ENCODE results near the gene COL6A1.
"Not testable (repeated sequence)": the region's sequence is repeated elsewhere in the genome, so short reads cannot be mapped to it uniquely, and the experiment has no call there.

Gene COL6A1

DNA sequence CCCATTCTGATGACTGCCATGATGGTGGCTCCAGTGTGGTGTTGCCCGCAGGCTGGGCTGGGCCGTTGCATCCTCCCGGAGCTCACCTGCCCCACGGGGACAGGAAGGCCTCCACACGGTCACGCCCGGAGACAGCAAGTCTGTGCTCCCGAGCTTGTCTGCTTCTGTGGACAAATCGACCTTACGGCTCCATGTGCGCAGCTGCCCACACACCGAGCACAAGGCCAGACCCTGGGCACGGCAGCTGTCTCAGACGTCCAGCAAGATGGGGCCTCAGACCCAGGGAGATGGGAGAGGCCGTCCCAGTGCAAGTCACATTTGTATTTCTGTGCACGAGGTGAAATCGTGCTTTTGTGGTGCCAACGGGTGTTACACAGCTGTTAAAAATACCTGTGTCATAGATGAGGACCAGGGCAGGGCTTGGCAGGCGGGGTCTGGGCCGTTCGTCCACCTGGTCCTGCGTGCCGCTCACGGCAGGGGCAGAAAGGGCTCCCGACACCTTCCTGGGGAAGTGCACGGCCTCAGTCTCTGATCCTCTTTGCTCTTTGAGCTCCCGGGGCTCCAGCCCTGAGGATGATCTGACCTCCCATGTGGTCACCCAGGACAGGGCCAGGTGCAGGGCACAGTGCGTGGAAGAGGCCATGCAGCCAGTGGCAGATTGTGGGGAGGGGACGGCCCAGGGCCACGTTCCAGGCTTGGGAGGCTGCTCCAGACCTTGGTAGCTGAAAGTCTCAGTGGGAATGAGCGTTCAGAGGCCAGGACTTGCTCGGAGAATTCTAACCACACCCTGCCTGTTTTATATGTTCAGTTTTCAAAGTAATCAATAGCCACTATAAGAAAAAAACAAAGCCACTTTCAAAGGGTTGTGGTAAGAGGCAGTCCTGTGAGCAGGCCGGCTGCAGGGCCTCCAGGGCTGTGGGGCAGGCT, 13.5 kb downstream of the COL6A1 start:
- no peak for DNase-seq

DNA sequence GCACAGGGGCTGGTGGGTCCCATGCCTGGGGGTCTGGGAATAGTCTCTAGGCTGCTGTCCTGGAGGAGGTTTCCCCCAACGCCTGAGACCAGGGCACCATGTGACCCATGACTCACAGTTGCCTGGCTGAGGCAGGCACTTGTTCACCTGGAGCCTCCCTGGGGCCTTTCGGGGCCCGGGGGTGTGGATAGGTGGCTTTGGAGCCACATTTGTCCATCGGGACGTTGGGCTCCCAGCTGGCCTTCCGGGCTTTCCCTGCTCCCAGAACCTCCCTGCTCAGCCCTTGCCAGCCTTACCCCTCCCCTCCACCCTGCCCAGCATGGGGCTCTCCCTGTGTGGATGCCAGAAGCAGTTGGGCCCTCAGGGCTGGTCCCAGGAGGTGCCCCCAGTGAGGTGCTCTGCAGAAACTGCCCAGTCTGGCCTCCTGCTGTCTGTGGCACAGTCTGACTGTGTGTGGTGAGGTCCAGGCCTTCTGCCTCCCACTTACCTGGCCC, 14.2 kb downstream of the COL6A1 start:
- no peak for DNase-seq

DNA sequence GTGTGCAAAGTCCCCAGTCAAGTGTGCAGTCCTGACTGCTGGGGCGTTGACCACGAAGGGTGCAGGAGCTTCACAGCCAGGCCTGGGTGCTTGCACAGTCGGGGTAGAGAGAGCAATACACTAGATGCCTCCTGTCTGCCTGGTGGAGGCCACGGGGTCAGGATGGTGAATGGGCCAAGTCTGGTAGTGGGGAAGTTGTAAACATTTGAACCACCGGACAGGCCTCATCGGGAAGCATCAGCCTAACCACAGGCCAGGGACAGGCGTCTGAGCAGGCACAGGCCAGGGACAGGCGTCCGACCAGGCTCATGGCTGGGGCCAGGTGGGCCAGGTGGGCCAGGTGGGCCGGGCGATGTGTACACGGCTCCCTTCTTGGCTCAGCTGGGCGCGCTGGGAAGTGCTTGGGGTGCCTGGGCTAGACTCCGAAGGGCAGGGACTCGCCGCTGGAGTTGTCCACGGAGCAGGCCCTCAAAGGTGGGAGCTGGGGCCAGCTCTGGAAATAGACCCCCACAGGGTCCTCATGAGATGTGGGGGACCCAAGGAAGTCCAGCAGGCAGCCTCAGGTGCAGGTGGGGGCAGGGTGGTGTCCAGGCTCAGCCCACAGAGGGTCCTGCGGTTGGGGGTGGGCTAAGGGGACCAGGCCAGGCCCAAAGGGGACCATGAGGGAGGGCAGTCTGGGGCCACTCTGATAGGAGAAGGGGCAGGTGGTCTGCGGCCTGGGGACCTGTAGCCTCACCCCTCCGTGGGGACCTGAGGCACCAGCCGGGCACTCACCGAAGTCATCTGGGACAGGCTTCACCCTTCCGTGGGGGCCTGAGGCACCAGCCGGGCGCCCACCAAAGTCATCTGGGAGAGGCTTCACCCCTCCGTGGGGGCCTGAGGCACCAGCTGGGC, 15.0 kb downstream of the COL6A1 start:
- no peak for DNase-seq

DNA sequence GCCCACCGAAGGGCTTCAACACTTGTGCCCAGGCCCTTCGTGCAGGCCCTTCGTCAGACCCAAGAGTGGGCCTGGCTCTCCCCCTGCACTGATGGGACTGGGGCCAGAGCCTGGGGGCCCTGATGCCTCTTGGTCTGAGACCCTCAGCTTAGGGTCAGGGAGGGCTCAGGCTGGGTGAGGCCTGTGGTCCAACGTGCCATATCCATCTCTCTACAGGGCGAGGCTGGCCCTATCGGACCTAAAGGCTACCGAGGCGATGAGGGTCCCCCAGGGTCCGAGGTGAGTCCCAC, 15.6 kb downstream of the COL6A1 start:
- no peak for DNase-seq

DNA sequence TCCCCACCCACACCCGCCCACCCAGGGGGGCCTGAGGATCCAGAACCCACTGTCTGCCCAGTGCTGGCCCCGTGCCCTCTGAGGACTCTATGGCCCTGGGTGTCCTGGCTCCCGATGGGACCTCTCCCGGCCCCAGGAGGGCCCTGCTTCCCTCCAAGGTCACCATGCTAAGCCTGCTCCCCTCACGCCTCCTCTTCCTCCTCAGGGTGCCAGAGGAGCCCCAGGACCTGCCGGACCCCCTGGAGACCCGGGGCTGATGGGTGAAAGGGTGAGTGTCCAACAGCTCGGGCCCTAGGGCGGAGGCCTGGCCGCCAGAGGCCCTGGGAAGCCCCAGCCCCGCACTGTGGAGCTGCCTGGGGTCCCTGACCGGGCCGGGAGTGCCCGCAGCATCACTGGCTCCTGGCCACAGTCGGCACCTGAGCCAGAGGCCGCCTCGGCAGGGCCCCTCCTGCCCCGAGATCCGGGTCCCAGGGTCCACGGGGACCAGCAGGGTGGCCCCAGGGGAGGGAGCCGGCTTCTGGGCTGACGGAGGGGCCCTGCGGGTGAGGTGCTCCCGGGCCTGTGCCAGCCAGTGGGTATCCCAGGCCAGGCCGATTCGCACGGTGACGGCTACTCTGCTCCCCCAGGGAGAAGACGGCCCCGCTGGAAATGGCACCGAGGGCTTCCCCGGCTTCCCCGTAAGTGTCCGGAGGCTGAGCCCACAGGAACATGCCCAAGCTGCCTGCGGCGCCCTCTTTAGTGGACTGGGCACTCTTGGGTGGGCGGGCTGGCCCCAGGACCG, 16.1 kb downstream of the COL6A1 start:
- no peak for DNase-seq

DNA sequence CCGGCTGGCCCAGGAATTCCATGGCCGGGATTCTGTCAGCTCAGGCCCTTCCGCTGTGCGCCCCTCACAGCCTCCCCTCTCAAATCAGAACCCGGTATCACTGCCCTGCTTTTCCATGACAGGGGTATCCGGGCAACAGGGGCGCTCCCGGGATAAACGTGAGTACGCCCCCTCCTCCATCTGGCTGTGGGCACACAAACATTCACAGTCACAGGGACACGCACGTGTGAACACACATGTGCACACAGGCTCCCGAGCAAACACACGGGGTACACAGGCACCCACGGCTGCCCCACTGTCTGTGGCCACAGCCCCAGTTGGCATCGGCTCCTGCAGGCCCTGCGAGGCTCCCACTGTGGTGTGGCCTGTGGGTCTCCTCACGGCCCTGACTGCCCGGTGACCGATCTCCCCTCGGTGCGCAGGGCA, 16.7 kb downstream of the COL6A1 start:
- no peak for DNase-seq

DNA sequence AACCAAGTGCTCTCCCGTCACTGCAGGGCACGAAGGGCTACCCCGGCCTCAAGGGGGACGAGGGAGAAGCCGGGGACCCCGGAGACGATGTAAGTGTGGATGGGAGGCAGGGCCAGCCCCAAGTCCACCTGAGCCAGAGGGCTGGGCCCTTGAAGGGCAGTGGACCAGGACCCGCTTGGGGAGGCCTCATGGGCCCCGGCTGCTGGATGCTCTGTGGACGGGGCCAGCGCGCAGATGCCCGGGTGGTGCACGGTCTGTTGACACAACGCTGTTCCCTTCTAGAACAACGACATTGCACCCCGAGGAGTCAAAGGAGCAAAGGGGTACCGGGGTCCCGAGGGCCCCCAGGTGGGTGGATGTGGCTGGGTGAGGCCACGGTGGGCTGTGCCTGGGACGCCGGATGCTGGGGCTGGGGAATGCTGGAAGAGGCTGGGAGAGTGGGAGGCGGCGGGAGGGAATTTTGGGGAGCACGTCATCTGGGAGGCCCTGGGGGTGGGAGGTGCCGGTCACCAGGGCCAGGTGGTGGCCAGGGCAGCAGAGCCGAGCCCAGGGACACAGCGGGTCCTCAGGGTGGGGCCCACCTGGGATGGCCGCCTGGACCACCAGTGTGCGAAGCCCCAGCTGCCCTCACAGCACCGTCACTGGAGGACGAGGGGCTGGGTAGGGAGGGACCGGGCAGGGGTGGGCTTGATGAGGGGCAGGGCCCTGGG, 17.5 kb downstream of the COL6A1 start:
- no peak for DNase-seq

DNA sequence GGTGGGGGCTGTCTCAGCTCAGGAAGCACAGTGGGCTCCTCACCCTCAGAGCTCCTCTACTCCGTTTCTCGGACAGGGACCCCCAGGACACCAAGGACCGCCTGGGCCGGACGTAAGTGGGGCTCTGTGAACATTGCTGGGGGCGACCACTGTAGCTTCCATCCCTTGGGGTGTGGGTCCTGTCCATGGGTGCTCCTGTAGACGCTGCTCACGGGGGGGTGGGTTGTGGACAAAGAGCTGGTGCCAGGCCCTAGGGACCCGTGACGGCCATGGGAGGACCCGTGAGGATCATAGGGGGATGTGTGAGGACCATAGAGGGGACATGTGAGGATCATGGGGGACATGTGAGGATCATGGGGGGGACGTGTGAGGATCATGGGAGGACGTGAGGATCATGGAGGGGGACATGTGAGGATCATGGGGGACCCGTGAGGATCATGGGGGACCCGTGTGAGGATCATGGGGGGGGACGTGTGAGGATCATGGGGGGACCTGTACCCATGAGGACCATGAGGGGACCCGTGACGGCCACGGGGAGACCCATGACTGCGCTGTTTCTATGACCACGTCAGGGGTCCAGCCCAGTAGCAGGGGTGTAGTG, 18.1 kb downstream of the COL6A1 start:
- DNase-seq: no peak

DNA sequence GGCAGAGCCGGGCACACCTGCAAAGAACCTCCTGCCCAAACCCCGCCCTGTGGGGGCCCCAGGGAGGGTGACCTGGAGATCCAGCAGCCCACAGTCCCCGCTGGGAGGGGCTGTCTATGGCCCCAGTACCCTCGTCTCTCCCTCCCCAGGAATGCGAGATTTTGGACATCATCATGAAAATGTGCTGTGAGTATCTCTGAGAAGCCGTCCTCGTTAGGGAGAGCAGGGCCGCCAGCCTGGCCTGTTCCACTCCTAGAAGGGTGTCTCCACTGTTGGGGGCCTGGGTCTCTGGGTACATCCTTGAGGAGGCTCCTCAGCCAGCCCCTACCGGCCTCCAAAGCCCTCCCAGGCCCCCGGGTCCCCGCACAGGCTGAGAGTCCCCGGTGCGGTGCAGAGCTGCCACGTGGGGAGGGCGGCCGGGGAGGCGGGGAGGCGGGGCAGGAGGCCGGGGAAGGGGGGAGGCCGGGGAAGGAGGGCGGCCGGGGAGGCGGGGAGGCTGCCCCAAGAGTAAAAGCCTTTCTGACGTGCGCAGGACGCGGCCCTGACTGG, 18.7 kb downstream of the COL6A1 start:
- no peak for DNase-seq

DNA sequence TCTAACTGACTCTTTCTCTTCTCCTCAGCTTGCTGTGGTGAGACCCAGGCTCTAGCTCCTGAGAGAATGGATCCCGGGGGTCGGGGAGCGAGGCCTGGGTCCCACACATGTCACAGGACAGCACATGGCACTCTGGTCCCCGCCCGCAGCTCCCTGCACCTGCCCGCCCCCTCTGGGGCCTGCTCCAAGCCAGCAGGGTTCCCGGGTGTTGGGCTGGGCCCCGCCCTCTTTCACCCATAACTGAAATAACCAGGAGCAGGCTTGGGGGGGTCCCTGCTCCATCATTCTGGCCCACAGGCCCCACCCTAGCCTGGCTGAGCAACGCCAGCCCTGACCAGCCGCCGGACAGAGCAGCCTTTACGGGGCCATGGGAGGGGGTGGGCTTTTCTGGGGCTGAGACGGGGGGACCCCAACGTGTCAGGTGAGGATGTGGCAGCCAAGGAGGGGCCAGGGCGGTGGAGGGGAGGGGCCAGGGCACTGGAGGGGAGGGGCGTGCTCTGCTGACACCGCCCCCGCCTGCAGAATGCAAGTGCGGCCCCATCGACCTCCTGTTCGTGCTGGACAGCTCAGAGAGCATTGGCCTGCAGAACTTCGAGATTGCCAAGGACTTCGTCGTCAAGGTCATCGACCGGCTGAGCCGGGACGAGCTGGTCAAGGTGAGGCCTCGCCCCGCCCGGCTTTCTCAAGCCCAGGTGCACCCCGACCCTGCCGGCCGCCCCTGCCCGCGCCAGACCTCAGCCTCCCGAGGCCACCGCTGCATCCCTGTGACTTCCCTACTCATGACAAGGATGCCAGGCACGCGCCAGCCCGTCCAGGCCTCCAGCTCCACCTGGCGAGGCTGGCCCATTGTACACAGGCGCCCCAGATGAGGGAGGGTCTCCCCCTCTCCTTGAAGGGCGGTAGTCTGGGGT, 19.4 kb downstream of the COL6A1 start:
- DNase-seq: no peak

DNA sequence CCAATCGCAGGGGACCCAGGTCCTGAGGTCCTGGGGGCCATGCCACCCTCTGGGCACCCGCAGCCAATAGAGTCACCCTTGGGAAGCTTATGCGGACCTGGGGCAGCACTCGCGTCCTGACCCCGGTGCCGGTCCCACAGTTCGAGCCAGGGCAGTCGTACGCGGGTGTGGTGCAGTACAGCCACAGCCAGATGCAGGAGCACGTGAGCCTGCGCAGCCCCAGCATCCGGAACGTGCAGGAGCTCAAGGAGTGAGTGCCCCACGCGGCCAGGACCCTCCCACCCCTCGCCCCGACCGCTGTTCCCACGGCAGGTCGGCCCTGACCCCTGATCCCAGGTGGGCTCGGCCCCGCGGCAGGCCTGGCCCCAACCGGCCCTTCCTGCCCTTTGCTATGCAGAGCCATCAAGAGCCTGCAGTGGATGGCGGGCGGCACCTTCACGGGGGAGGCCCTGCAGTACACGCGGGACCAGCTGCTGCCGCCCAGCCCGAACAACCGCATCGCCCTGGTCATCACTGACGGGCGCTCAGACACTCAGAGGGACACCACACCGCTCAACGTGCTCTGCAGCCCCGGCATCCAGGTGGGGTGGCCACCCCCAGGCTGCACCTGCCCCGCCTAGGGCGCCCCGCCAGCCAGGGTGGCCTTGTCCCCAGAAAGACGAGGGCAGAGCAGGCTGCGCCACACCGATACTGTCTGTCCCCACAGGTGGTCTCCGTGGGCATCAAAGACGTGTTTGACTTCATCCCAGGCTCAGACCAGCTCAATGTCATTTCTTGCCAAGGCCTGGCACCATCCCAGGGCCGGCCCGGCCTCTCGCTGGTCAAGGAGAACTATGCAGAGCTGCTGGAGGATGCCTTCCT, 20.5 kb downstream of the COL6A1 start:
- no peak for DNase-seq

DNA sequence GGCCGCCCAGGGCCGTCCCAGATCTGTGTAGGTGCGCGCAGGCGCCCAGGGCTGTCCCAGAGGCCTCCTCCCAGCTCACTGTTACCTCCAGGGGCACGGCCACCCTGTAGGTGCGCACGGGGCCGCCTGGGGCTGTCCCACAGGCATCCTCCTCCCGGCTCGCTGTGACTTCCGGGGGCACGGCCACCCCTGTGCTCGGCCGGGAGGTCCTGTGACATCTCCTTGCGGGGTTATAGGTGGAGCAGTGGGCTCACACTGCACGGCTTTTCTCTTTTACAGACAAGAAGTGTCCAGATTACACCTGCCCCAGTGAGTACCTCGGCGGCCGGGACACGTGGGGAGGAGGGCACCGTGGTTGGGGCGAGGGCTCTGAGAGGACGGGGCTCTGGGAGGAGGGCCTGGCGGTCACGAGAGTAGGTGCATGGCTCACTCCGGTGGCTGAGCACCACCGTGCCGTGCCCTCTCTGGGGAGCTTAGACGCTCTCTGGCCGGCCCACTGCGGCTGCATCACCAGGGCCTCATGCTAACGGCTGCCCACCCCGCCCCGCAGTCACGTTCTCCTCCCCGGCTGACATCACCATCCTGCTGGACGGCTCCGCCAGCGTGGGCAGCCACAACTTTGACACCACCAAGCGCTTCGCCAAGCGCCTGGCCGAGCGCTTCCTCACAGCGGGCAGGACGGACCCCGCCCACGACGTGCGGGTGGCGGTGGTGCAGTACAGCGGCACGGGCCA, 21.4 kb downstream of the COL6A1 start:
- DNase-seq: no peak

DNA sequence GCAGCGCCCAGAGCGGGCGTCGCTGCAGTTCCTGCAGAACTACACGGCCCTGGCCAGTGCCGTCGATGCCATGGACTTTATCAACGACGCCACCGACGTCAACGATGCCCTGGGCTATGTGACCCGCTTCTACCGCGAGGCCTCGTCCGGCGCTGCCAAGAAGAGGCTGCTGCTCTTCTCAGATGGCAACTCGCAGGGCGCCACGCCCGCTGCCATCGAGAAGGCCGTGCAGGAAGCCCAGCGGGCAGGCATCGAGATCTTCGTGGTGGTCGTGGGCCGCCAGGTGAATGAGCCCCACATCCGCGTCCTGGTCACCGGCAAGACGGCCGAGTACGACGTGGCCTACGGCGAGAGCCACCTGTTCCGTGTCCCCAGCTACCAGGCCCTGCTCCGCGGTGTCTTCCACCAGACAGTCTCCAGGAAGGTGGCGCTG, 22.0 kb downstream of the COL6A1 start:
- DNase-seq: no peak

DNA sequence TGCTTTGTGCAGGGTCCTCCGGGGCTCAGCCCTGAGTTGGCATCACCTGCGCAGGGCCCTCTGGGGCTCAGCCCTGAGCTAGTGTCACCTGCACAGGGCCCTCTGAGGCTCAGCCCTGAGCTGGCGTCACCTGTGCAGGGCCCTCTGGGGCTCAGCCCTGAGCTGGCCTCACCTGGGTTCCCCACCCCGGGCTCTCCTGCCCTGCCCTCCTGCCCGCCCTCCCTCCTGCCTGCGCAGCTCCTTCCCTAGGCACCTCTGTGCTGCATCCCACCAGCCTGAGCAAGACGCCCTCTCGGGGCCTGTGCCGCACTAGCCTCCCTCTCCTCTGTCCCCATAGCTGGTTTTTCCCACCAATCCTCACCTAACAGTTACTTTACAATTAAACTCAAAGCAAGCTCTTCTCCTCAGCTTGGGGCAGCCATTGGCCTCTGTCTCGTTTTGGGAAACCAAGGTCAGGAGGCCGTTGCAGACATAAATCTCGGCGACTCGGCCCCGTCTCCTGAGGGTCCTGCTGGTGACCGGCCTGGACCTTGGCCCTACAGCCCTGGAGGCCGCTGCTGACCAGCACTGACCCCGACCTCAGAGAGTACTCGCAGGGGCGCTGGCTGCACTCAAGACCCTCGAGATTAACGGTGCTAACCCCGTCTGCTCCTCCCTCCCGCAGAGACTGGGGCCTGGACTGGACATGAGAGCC, 22.7 kb downstream of the COL6A1 start:
- DNase-seq: no peak

DNA sequence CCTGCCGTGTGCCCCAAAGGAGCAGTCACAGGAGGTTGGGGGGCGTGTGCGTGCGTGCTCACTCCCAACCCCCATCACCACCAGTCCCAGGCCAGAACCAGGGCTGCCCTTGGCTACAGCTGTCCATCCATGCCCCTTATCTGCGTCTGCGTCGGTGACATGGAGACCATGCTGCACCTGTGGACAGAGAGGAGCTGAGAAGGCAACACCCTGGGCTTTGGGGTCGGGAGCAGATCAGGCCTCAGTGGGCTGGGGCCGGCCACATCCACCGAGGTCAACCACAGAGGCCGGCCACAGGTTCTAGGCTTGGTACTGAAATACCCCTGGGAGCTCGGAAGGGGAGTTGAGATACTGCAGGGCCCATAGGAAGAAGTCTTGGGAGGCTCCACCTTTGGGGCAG, 23.5 kb downstream of the COL6A1 start:
- no peak for DNase-seq

DNA sequence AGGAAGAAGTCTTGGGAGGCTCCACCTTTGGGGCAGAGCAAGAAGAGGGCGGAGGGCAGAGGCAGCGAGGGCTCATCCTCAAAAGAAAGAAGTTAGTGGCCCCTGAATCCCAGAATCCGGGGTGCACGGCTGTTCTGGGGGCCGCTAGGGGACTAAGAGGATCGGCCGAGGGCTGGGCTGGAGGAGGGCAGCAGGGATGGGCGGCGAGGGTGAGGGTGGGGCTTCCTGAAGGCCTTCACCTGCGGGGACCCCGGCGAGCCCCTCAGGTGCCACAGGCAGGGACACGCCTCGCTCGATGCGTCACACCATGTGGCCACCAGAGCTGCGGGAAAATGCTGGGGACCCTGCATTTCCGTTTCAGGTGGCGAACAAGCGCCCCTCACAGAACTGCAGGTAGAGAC, 23.9 kb downstream of the COL6A1 start:
- DNase-seq: no peak

DNA sequence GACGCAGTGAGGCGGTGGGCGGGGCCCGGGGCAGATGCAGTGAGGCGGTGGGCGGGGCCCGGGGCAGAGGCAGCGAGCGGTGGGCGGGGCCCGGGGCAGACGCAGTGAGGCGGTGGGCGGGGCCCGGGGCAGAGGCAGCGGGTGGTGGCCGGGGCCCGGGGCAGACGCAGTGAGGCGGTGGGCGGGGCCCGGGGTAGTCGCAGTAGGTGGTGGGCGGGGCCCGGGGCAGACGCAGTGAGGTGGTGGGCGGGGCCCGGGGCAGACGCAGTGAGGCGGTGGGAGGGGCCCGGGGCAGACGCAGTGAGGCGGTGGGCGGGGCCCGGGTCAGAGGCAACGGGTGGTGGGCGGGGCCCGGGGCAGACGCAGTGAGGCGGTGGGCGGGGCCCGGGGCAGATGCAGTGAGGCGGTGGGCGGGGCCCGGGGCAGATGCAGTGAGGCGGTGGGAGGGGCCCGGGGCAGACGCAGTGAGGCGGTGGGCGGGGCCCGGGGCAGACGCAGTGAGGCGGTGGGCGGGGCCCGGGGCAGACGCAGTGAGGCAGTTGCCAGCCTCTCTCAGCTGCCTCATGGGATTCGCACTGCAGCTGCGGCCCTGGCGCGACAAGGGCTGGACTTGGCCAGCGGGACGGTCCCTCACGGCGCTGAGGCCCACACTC, 24.4 kb downstream of the COL6A1 start:
- not testable (repeated sequence) for DNase-seq
